ENCODE data around the gene MTURN. TPM values are rescaled to one million over a fixed set of nuclear protein-coding genes. Genes with fewer than 3 reads are reported as not detected.

The MTURN gene
- total and polyA plus RNA-seq, 10 of the 15 experiments (the other 5 are each of a cell fraction or from before 2014, with no cell fraction given): 0.52 to 5.0 (median 3.3) TPM

DNA sequence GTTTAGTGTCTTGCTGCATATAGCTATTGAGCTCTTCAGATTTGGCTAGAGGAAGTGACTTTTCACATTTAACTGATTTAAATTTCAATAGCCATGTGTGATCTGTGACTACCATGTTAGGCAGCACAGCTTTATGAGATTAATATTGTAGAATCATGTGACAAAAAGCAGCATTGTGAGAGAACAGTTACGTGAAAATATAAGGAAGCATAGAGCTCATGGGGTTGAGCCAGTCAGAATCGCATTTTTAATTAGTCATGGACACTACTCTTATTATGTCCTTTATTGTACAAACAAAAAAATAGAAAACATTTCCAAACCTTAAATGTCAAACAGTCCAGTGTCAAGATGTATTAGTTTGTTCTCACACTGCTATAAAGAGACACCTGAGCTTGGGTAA, 48.0 kb downstream of the MTURN start:
- BruUV-seq (replicated peaks): no TSS peak
- POLR2A ChIA-PET: interaction anchor here (0.8 to 1.8 kb wide), 4 partner anchors 9 to 33 kb away, joined by 3 to 9 read pairs (median 4); no protein-coding TSS in a partner anchor
- intact Hi-C loops (cut with micrococcal nuclease; ENCODE audit: unreplicated experiment) (no loop called here), in situ Hi-C loops (cut with MboI) (no loop called here)
- no peak overlapping the region for H3K4me2 ChIP-seq (ENCODE audit: control insufficient read depth, insufficient read depth)
- DNase-seq (ENCODE audit: low read depth, low spot score) (no peak), FAIRE-seq (no peak), ATAC-seq (no peak)
- 76% methylated on average over 2 of the region's 2 CpGs for WGBS (ENCODE audit: insufficient coverage, insufficient replicate concordance, low lambda C conversion rate, missing lambda C conversion rate)
- TF ChIP-seq PAX5 (IDR thresholded peaks at IDR 0.05; ENCODE audit: borderline replicate concordance, low read depth, low read length) (no peak), ZNF24 (IDR thresholded peaks at IDR 0.05) (no peak), MTA2 (IDR thresholded peaks at IDR 0.05; ENCODE audit: low read depth) (no peak)
- TF ChIP-seq, protein P1, sequence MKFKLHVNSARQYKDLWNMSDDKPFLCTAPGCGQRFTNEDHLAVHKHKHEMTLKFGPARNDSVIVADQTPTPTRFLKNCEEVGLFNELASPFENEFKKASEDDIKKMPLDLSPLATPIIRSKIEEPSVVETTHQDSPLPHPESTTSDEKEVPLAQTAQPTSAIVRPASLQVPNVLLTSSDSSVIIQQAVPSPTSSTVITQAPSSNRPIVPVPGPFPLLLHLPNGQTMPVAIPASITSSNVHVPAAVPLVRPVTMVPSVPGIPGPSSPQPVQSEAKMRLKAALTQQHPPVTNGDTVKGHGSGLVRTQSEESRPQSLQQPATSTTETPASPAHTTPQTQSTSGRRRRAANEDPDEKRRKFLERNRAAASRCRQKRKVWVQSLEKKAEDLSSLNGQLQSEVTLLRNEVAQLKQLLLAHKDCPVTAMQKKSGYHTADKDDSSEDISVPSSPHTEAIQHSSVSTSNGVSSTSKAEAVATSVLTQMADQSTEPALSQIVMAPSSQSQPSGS (IDR thresholded peaks at IDR 0.05; ENCODE audit: low read length): no peak
- RAD21 ChIA-PET (ENCODE audit: unreplicated experiment): interaction anchor here (1.2 to 1.7 kb wide), 5 partner anchors 10 to 139 kb away, joined by 3 to 11 read pairs (median 3); no protein-coding TSS in a partner anchor
- H3K27me3 ChIP-seq (replicated peaks in 1 of 2; ENCODE audit: control insufficient read depth in 2 of 2, insufficient read depth in 2 of 2, low read length in 1 of 2): no peaks in the 10 kb centered on the region
- H3K36me3 ChIP-seq (ENCODE audit: control insufficient read depth in 2 of 2, insufficient read depth in 2 of 2, low read length in 1 of 2): no peaks in the 10 kb centered on the region
- no peak overlapping the region for H3K4me3 ChIP-seq
- H3K9me3 ChIP-seq (replicated peaks; ENCODE audit: control insufficient read depth, insufficient read depth, low read length): peaks cover 11% of the 10 kb centered on the region
- no peak overlapping the region for H2AFZ ChIP-seq (ENCODE audit: control insufficient read depth, low read depth, low read length)
- no peak overlapping the region for H3K9ac ChIP-seq (ENCODE audit: control insufficient read depth, insufficient read depth, low read length)
- no peaks in the 10 kb centered on the region for H4K20me1 ChIP-seq (ENCODE audit: control insufficient read depth, insufficient read depth)
- H3K27ac ChIP-seq (ENCODE audit: control insufficient read depth, insufficient read depth): no peak overlapping the region
- no peaks in the 10 kb centered on the region for H3K79me2 ChIP-seq (ENCODE audit: control insufficient read depth, insufficient read depth, low read length)
- peaks cover 20% of the 10 kb centered on the region for H3K4me1 ChIP-seq (ENCODE audit: control insufficient read depth, insufficient read depth, low read length)
- SMC1A ChIA-PET (ENCODE audit: uncharacterized antibody, unreplicated experiment): interaction anchor here (0.5 to 11.2 kb wide), 19 partner anchors 9 to 439 kb away, joined by 3 to 87 read pairs (median 4); no protein-coding TSS in a partner anchor
- CTCF ChIA-PET: interaction anchor here (0.6 to 10.4 kb wide), 12 partner anchors 9 to 166 kb away, joined by 3 to 78 read pairs (median 4); no protein-coding TSS in a partner anchor

DNA sequence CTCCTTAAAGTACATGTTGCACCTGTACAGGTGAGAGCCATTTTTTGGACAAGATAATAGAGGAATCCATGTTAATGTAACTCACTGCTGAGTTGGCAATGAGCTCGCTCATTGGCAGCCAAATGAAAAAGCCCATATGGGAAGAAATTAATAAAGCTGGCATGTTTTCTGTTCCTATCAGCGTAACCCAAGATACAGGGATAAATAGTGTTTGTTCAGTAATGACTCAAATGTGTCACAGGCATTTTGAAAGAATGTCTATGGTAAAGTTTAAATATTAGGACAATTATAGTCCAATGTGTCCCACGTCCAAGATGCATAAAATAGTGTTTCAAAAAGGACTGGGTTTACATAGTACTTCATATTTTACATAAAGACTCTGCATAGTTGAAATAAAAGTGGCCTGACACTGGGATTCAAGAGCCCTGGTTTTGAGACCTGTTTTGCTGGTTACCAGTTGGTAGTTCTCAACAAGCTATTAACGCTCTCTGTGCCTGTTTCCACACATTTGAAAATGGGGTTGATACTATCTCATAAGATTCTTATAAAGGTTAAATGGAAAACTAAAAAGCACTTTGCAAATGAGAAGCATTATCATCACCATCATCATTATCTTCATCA, 49.1 kb downstream of the MTURN start:
- no TSS peak for BruUV-seq (replicated peaks)
- RAD21 ChIA-PET (ENCODE audit: unreplicated experiment): interaction anchor here (1.0 to 1.4 kb wide), 5 partner anchors 9 to 95 kb away, joined by 3 to 4 read pairs (median 3); no protein-coding TSS in a partner anchor
- H3K9ac ChIP-seq (ENCODE audit: control insufficient read depth, insufficient read depth, low read length): no peak overlapping the region
- WGBS (ENCODE audit: insufficient coverage, insufficient replicate concordance, low lambda C conversion rate, missing lambda C conversion rate): 95% methylated on average over 4 of the region's 4 CpGs
- peaks cover 11% of the 10 kb centered on the region for H3K9me3 ChIP-seq (replicated peaks; ENCODE audit: control insufficient read depth, insufficient read depth, low read length)
- ATAC-seq (no peak), FAIRE-seq (no peak), DNase-seq (ENCODE audit: low read depth, low spot score) (no peak)
- H3K27me3 ChIP-seq (replicated peaks in 1 of 2; ENCODE audit: control insufficient read depth in 2 of 2, insufficient read depth in 2 of 2, low read length in 1 of 2): no peaks in the 10 kb centered on the region
- no peak overlapping the region for H3K27ac ChIP-seq (ENCODE audit: control insufficient read depth, insufficient read depth)
- SMC1A ChIA-PET (ENCODE audit: uncharacterized antibody, unreplicated experiment): interaction anchor here (0.6 to 11.2 kb wide), 8 partner anchors 9 to 85 kb away, joined by 3 to 87 read pairs (median 5); no protein-coding TSS in a partner anchor
- POLR2A ChIA-PET: interaction anchor here (1.0 to 1.4 kb wide), 3 partner anchors 32 to 55 kb away, joined by 3 read pairs; no protein-coding TSS in a partner anchor
- intact Hi-C loops (cut with micrococcal nuclease; ENCODE audit: unreplicated experiment): no loop called here
- no peak overlapping the region for H2AFZ ChIP-seq (ENCODE audit: control insufficient read depth, low read depth, low read length)
- H4K20me1 ChIP-seq (ENCODE audit: control insufficient read depth, insufficient read depth): no peaks in the 10 kb centered on the region
- in situ Hi-C loops (cut with MboI): no loop called here
- H3K4me2 ChIP-seq (ENCODE audit: control insufficient read depth, insufficient read depth): no peak overlapping the region
- H3K4me3 ChIP-seq: no peak overlapping the region
- H3K4me1 ChIP-seq (ENCODE audit: control insufficient read depth, insufficient read depth, low read length): peaks cover 13% of the 10 kb centered on the region
- CTCF ChIA-PET: interaction anchor here (1.0 to 10.4 kb wide), 4 partner anchors 10 to 21 kb away, joined by 3 to 78 read pairs (median 6); no protein-coding TSS in a partner anchor
- no peaks in the 10 kb centered on the region for H3K36me3 ChIP-seq (ENCODE audit: control insufficient read depth in 2 of 2, insufficient read depth in 2 of 2, low read length in 1 of 2)
- no peaks in the 10 kb centered on the region for H3K79me2 ChIP-seq (ENCODE audit: control insufficient read depth, insufficient read depth, low read length)
- TF ChIP-seq MTA3 (IDR thresholded peaks at IDR 0.05; ENCODE audit: borderline replicate concordance, low read length) (no peak), POLR2A (IDR thresholded peaks at IDR 0.05; ENCODE audit: low read depth, low read length) (no peak), ZNF274 (IDR thresholded peaks at IDR 0.05; ENCODE audit: insufficient read depth, insufficient read length) (no peak), TCF3 (IDR thresholded peaks at IDR 0.05; ENCODE audit: borderline replicate concordance, insufficient read depth, low read depth, low read length) (no peak), ZNF207 (IDR thresholded peaks at IDR 0.05; ENCODE audit: borderline replicate concordance) (no peak), ZNF217 (IDR thresholded peaks at IDR 0.05) (no peak)
- TF ChIP-seq, protein P2, sequence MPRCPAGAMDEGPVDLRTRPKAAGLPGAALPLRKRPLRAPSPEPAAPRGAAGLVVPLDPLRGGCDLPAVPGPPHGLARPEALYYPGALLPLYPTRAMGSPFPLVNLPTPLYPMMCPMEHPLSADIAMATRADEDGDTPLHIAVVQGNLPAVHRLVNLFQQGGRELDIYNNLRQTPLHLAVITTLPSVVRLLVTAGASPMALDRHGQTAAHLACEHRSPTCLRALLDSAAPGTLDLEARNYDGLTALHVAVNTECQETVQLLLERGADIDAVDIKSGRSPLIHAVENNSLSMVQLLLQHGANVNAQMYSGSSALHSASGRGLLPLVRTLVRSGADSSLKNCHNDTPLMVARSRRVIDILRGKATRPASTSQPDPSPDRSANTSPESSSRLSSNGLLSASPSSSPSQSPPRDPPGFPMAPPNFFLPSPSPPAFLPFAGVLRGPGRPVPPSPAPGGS (IDR thresholded peaks at IDR 0.05; ENCODE audit: borderline replicate concordance, insufficient read depth, low read depth, low read length, poor library complexity, severe bottlenecking): no peak

All from GM12878 (cell line).